GM06990 (cell line): ENCODE measurements around the gene GPHA2.

Source experiments
- DNase-seq: peaks from one replicate; pipeline ENCODE4 v3.0.0-alpha.2; 2011; ENCODE audit not compliant: insufficient read length; ENCODE audit errors: extremely low read depth
- H3K27me3 ChIP-seq: replicated peaks from 2 replicates; pipeline ENCODE4 v1.6.0; 2011; ENCODE audit warnings: low read length; ENCODE audit not compliant: control insufficient read depth, insufficient read depth
- H3K36me3 ChIP-seq: 2 replicates; pipeline ENCODE4 v1.5.1; 2011; ENCODE audit warnings: low read length; ENCODE audit not compliant: control insufficient read depth, insufficient read depth
- H3K4me3 ChIP-seq: replicated peaks from 2 replicates; pipeline ENCODE4 v1.5.1; 2011; ENCODE audit warnings: low read depth, mild to moderate bottlenecking, control low read depth, low read length
- CTCF ChIP-seq: IDR thresholded peaks from 2 replicates; pipeline ENCODE4 v1.5.1; 2011; ENCODE audit warnings: low read length, control low read depth, mild to moderate bottlenecking, inconsistent platforms; ENCODE audit not compliant: insufficient read depth, poor library complexity, severe bottlenecking

Gene GPHA2

DNA sequence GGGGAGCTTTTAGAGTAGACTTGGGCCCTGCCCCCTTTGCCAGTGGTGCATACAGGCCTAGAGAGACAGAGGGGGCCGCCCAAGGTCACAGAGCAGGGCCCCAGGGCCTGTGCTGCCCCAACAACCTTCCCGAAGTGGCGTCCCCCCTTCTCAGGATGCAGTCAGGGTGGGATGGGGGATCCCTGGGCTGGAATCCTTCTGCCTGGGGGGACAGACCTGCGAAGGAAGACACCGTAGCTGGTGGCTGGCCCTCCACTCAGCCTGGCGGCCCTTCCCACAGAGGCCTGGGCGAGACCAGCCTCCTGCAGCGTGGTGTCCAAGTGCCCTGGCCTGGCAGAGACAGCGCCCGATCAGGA is 42.9 kb downstream of the GPHA2 start:
- TF ChIP-seq CTCF, result no peak
- no peak for DNase-seq
- Histone ChIP-seq H3K36me3 (peaks cover 5% of the 10 kb centered on the region), H3K4me3 (no peak overlapping the region), H3K27me3 (no peaks in the 10 kb centered on the region)

- no peak for TF ChIP-seq CTCF
- no peak overlapping the region for H3K4me3 ChIP-seq
- H3K36me3 ChIP-seq, result peaks cover 5% of the 10 kb centered on the region
- no peak for DNase-seq
- H3K27me3 ChIP-seq, result no peaks in the 10 kb centered on the region
Measured at GRCh38 chr11:64892411-64892831, 43.3 kb downstream of the GPHA2 start.

GRCh38 chr11:64891880-64892279 is 43.8 kb downstream of the GPHA2 start:
- DNase-seq, result no peak
- H3K27me3 ChIP-seq, result no peaks in the 10 kb centered on the region
- peaks cover 5% of the 10 kb centered on the region for H3K36me3 ChIP-seq
- H3K4me3 ChIP-seq, result no peak overlapping the region
- no peak for TF ChIP-seq CTCF

DNA sequence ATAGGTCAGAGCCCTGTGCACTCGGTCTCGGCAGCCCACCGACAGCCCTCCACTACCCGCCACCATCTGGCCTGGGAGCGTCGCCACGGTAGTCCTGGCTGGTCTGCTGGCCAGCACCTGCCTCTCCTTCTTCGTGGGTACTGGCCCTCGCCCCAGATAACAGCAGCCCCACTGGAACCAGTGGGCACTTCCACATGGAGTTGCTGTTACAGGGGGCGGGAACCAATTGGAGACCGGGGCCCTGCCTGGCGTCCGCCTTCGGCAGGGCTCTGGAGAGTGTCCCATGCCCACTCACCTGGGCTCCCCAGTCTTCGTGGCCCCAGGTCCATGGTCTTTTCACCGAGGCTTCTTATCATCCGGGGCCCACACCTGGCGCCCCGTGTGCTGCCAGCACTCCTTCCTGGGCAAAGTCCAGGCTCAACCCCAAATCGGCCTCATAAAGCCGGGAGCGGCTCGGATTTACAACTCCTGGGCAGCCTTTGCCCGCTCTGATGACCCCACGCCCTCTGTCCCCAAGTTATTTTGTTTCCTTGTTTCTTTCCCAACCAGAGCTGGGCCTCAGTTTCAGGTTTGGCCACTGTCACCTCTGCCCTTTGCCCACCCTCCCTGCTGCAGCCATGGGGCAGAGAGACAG is 44.4 kb downstream of the GPHA2 start:
- H3K27me3 ChIP-seq, result no peaks in the 10 kb centered on the region
- no peak overlapping the region for H3K4me3 ChIP-seq
- H3K36me3 ChIP-seq, result peaks cover 3% of the 10 kb centered on the region
- no peak for TF ChIP-seq CTCF
- DNase-seq, result no peak

DNA sequence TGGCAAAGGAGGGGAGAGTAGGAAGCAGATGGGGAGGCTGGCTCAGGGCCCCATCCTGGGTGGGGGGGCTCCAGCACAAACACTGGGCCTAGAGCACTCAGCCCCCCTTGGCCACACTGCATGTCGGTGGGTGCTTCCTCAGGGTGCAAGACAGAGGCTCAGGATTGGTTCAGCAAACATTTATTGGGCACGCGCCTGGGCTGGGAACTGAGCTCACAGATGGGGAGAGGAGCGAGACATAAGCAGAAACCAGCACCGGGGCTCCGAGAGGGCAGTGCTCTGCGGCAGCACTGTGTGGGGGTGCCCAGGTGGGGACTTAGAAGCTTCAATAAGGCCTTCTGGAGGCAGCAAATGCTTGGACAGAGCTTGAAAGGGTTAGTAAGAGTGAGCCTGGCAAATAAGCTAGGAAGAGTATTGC is 45.2 kb downstream of the GPHA2 start:
- no peak overlapping the region for H3K4me3 ChIP-seq
- no peak for DNase-seq
- peaks cover 1% of the 10 kb centered on the region for H3K36me3 ChIP-seq
- H3K27me3 ChIP-seq, result no peaks in the 10 kb centered on the region
- TF ChIP-seq CTCF, result no peak
